Neuronal stem cell (in vitro differentiated cells): ENCODE results near the gene THOC6.
A peak's percentile ranks its signal among the peaks of the same experiment; 100 is the strongest.

Experiments
- DNase-seq: peaks from one replicate; pipeline ENCODE4 v3.0.0-alpha.2; 2013; ENCODE audit warnings: low spot score
- H2AFZ ChIP-seq: one replicate; pipeline ENCODE4 v1.6.1; 2013; ENCODE audit warnings: mild to moderate bottlenecking, low read length, inconsistent platforms
- H2AK5ac ChIP-seq: 2 replicates; pipeline ENCODE4 v1.6.1; 2013; ENCODE audit warnings: low read depth, mild to moderate bottlenecking, inconsistent platforms, low read length, moderate library complexity, mixed read lengths
- H2BK120ac ChIP-seq: 2 replicates; pipeline ENCODE4 v1.6.1; 2013; ENCODE audit warnings: low read depth, mild to moderate bottlenecking, inconsistent platforms, low read length, moderate library complexity, mixed read lengths
- H2BK12ac ChIP-seq: one replicate; pipeline ENCODE4 v1.6.1; 2013; ENCODE audit warnings: low read length, inconsistent platforms
- H2BK15ac ChIP-seq: 2 replicates; pipeline ENCODE4 v1.6.1; 2013; ENCODE audit warnings: mild to moderate bottlenecking, low read length, inconsistent platforms, mixed read lengths
- H2BK5ac ChIP-seq: one replicate; pipeline ENCODE4 v1.6.1; 2013; ENCODE audit warnings: inconsistent platforms, mild to moderate bottlenecking, low read length, moderate library complexity
- H3K14ac ChIP-seq: one replicate; pipeline ENCODE4 v1.6.1; 2013; ENCODE audit warnings: low read length, inconsistent platforms
- H3K18ac ChIP-seq: 2 replicates; pipeline ENCODE4 v1.6.1; 2013; ENCODE audit warnings: low read length, inconsistent platforms
- H3K23ac ChIP-seq: 2 replicates; pipeline ENCODE4 v1.6.1; 2013; ENCODE audit warnings: low read depth, mild to moderate bottlenecking, mixed read lengths, low read length, inconsistent platforms; ENCODE audit not compliant: poor library complexity
- H3K27ac ChIP-seq: replicated peaks from 3 replicates; pipeline ENCODE4 v1.5.1; 2013; ENCODE audit warnings: low read length, inconsistent platforms
- H3K27me3 ChIP-seq, 3 experiments: 2 replicates each; pipeline ENCODE4 v1.6.1; 2013; ENCODE audit warnings: low read length in 3 of 3, mild to moderate bottlenecking in 2 of 3, inconsistent platforms in 1 of 3, low read depth in 1 of 3, mixed read lengths in 1 of 3, moderate library complexity in 1 of 3; ENCODE audit not compliant: control insufficient read depth in 3 of 3, insufficient read depth in 3 of 3
- H3K36me3 ChIP-seq, 2 donors: replicated peaks in 1 of 2; 2 replicates each; pipeline ENCODE4 v1.6.1; 2013; ENCODE audit warnings: low read length in 2 of 2; ENCODE audit not compliant: control insufficient read depth in 2 of 2, insufficient read depth in 2 of 2
- H3K4ac ChIP-seq: 2 replicates; pipeline ENCODE4 v1.6.1; 2013; ENCODE audit warnings: inconsistent platforms, mild to moderate bottlenecking, low read length, moderate library complexity
- H3K4me1 ChIP-seq, 2 donors: 1 replicate in 1 of 2; 2 replicates in 1 of 2; pipeline ENCODE4 v1.6.1; 2013; ENCODE audit warnings: low read length in 2 of 2, low read depth in 1 of 2; ENCODE audit not compliant: control insufficient read depth in 2 of 2, insufficient read depth in 1 of 2
- H3K4me2 ChIP-seq: one replicate; pipeline ENCODE4 v1.6.1; 2013; ENCODE audit warnings: mild to moderate bottlenecking, low read length, inconsistent platforms; ENCODE audit not compliant: insufficient read depth, poor library complexity, severe bottlenecking
- H3K4me3 ChIP-seq, 2 donors: 2 replicates each; pipeline ENCODE4 v1.5.1; 2013; ENCODE audit warnings: low read length in 2 of 2, mild to moderate bottlenecking in 2 of 2, inconsistent platforms in 1 of 2, moderate library complexity in 1 of 2
- H3K79me1 ChIP-seq: one replicate; pipeline ENCODE4 v1.6.1; 2013; ENCODE audit warnings: low read depth, mild to moderate bottlenecking, inconsistent platforms, low read length, moderate library complexity
- H3K9ac ChIP-seq: one replicate; pipeline ENCODE4 v1.6.1; 2013; ENCODE audit warnings: mild to moderate bottlenecking, low read depth, low read length, inconsistent platforms; ENCODE audit not compliant: poor library complexity
- H3K9me3 ChIP-seq, 2 donors: replicated peaks in 1 of 2; 2 replicates each; pipeline versions ENCODE3 to v1.6.1; 2013; ENCODE audit warnings: low read length in 2 of 2, mild to moderate bottlenecking in 2 of 2, inconsistent platforms in 1 of 2, low read depth in 1 of 2, mixed read lengths in 1 of 2, moderate library complexity in 1 of 2; ENCODE audit not compliant: control insufficient read depth in 2 of 2, insufficient read depth in 1 of 2
- H4K8ac ChIP-seq: one replicate; pipeline ENCODE4 v1.6.1; 2013; ENCODE audit warnings: low read depth, mild to moderate bottlenecking, inconsistent platforms, low read length, moderate library complexity
- H4K91ac ChIP-seq: one replicate; pipeline ENCODE4 v1.6.1; 2013; ENCODE audit warnings: low read length, low read depth, mild to moderate bottlenecking, inconsistent platforms; ENCODE audit not compliant: poor library complexity
- WGBS, 2 donors: extraction: QIAGEN DNeasy Blood & Tissue Kit; methylation state at CpG; one replicate each; pipeline ENCODE4 v1.1.7; 2013; ENCODE audit warnings: missing lambda C conversion rate in 2 of 2, mixed read lengths in 1 of 2; ENCODE audit not compliant: insufficient read length in 2 of 2, insufficient replicate concordance in 1 of 2; ENCODE audit errors: extremely low coverage in 2 of 2; 5-methylcytosine and 5-hydroxymethylcytosine counted together

THOC6 gene

DNA sequence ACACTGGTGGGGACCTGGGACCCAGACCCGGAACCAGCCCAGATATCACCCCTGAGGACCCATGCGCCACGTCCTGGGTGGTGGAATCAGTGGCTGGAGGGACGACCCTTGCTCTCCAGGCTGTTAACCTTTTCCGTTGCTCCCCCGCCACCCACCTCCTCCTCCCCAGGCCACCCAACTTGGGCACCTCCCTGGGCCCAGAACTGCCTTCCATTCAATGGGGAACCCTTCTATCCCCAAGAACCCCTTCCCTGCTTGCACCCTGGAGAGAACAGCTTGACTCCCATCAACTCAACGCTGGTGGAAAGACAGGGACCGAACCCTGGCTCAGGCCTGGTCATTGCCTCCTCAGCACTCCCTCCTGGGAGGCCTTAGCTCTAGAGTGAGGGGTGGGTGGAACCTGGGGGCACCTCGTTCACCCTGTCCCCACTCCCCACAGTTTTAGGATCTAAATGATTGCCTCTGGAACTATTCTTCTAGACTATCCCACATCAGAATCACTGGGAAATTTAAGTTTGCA, 35.9 kb downstream of the THOC6 start:
- Histone ChIP-seq H3K27me3 (peaks cover 0 to 13% (median 0%) of the 10 kb centered on the region in 3 experiments), H2BK12ac (no peak overlapping the region), H4K8ac (peak overlapping the region; percentile 86), H3K9me3 (no peaks in the 10 kb centered on the region), H3K23ac (peak overlapping the region; percentile 87), H3K4me3 (peak overlapping the region; percentile 58), H3K14ac (peak overlapping the region; percentile 58), H2BK5ac (peak overlapping the region; percentile 1), H4K91ac (peak overlapping the region; percentile 79), H3K79me1 (peaks cover 1% of the 10 kb centered on the region), H2BK15ac (peak overlapping the region; percentile 69), H3K9ac (peak overlapping the region; percentile 89), H3K4ac (no peak overlapping the region), H3K4me1 (peaks cover 5 to 7% of the 10 kb centered on the region in 2 donors), H2AFZ (peak overlapping the region; percentile 93), H2AK5ac (peak overlapping the region; percentile 53), H3K18ac (peak overlapping the region; percentile 96), H3K4me2 (peak overlapping the region; percentile 64), H3K27ac (peak overlapping the region; percentile 42), H2BK120ac (no peak overlapping the region), H3K36me3 (peaks cover under 1 to 7% of the 10 kb centered on the region in 2 donors)
- no peak for DNase-seq
- no CpG with 5 or more reads among the region's 9 CpGs for WGBS, 2 donors

DNA sequence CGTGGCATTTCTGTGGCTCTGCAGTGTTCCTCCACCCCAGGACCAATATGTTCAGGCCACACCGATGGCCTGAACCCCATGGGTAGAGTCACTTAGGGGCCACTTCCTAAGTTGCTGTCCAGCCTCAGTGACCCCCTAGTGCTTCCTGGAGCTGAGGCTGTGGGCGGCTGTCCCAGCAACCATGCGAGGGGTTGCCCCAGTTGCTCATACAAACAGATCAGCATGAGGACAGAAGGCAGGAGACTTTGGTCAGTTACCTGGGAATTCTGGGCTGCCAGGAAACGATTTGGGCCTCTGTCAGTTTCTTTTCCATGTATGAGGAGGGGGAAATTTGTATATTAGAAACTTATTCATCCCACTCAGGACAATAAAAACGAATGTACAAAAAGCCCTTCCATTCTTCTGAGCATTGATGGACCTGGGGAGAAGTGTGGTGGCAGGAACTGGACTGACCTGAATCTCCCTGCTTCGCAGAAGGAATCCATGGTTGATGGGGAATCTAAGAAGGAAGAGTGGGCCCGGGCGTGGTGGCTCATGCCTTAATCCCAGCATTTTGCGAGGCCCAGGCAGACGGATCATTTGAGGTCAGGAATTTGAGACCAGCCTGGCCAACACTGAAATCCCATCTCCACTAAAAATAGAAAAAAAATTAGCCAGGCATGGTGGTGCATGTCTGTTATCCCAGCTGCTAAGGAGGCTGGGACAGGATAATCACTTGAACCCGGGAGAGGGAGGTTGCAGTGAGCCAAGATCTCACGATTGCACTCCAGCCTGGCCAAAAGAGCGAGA, 36.7 kb downstream of the THOC6 start:
- DNase-seq, result no peak
- Histone ChIP-seq H2BK15ac (no peak overlapping the region), H3K4ac (no peak overlapping the region), H4K8ac (no peak overlapping the region), H3K27me3 (peaks cover 0 to 13% (median 0%) of the 10 kb centered on the region in 3 experiments), H3K36me3 (peaks cover 0 to under 1% of the 10 kb centered on the region in 2 donors), H2BK120ac (no peak overlapping the region), H3K9ac (no peak overlapping the region), H3K79me1 (peaks cover 1% of the 10 kb centered on the region), H3K27ac (no peak overlapping the region), H3K4me3 (no peak overlapping the region), H3K9me3 (no peaks in the 10 kb centered on the region), H3K18ac (no peak overlapping the region), H2BK12ac (no peak overlapping the region), H4K91ac (no peak overlapping the region), H2AK5ac (no peak overlapping the region), H3K4me1 (peaks cover 5 to 10% of the 10 kb centered on the region in 2 donors), H3K14ac (no peak overlapping the region), H3K23ac (no peak overlapping the region), H2AFZ (no peak overlapping the region), H2BK5ac (no peak overlapping the region), H3K4me2 (no peak overlapping the region)
- WGBS, 2 donors, result no CpG with 5 or more reads among the region's 14 CpGs

DNA sequence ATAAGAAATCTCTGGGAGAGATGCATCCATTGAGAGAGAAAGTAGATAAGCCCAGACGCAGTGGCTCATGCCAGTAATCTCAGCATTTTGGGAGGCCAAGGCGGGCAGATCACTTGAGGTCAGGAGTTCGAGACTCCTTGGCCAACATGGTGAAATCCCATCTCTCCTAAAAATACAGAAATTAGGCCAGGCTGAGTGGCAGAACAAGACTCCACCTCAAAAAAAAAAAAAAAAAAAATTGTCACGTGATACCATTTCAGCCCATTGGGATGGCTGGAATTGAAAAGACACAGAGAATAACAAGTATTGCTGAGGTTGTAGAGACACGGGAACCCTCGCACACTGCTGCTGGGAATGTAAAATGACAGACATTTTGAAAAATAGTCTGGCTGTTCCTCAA, 38.7 kb downstream of the THOC6 start:
- no peaks in the 10 kb centered on the region for H3K36me3 ChIP-seq
- no peak overlapping the region for H3K18ac ChIP-seq
- H3K4me1 ChIP-seq, result peaks cover 5 to 10% of the 10 kb centered on the region in 2 donors
- H3K9me3 ChIP-seq, result no peaks in the 10 kb centered on the region
- no CpG with 5 or more reads among the region's 6 CpGs for WGBS, 2 donors
- H3K4me2 ChIP-seq, result no peak overlapping the region
- H2BK5ac ChIP-seq, result no peak overlapping the region
- no peak overlapping the region for H3K23ac ChIP-seq
- DNase-seq, result no peak
- no peak overlapping the region for H3K4ac ChIP-seq
- H4K91ac ChIP-seq, result no peak overlapping the region
- H4K8ac ChIP-seq, result no peak overlapping the region
- no peak overlapping the region for H3K4me3 ChIP-seq
- no peak overlapping the region for H3K9ac ChIP-seq
- no peak overlapping the region for H2BK15ac ChIP-seq
- H3K14ac ChIP-seq, result no peak overlapping the region
- no peak overlapping the region for H2BK120ac ChIP-seq
- no peak overlapping the region for H2AFZ ChIP-seq
- no peak overlapping the region for H3K27ac ChIP-seq
- H3K79me1 ChIP-seq, result peaks cover 1% of the 10 kb centered on the region
- H2AK5ac ChIP-seq, result no peak overlapping the region
- H2BK12ac ChIP-seq, result no peak overlapping the region
- H3K27me3 ChIP-seq, result peaks cover 0 to 12% (median 10%) of the 10 kb centered on the region in 3 experiments

DNA sequence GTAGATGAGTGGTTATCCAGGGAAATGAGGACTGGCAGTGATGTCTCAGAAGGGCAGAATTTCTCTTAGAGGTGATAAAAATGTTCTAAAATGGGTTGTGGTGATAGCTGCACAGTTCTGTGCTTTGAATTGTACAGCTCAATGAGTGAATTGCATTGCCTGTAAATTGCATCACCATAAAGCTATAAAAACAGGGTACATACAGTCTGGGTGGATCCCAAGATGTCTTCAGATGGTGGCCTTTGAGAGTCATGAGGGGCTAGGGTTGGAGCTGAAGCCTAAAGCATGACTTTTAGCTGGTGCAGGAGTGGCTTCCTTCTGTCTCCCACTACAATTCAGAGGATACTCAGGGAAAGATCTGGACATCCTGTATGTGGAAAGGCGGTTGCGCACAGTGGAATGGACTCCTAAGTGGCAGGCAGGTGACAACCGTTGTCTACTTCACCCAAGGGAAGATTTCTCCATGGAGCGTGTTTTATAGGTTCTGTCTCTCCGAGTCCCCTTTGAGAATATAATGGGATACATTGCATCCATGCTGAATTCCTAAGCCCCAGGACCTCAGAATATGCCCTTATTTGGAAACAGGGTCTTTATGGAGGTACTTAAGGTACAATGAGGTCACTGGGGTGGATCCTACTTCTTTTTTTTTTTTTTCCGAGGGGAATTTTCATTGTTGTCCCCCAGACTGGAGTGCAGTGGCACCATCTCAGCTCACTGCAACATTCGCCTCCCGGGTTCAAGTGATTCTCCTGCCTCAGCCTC, 40.0 kb downstream of the THOC6 start:
- Histone ChIP-seq H2BK12ac (no peak overlapping the region), H2BK15ac (no peak overlapping the region), H3K14ac (no peak overlapping the region), H3K9ac (no peak overlapping the region), H2BK120ac (no peak overlapping the region), H3K4me2 (no peak overlapping the region), H3K27me3 (peaks cover 0 to 17% (median 0%) of the 10 kb centered on the region in 3 experiments), H3K4me1 (peaks cover 5 to 8% of the 10 kb centered on the region in 2 donors), H4K91ac (no peak overlapping the region), H2AFZ (no peak overlapping the region), H3K4me3 (no peak overlapping the region), H2BK5ac (no peak overlapping the region), H3K36me3 (no peaks in the 10 kb centered on the region), H3K18ac (no peak overlapping the region), H3K4ac (no peak overlapping the region), H3K79me1 (peaks cover 1% of the 10 kb centered on the region), H4K8ac (no peak overlapping the region), H3K23ac (no peak overlapping the region), H3K27ac (no peak overlapping the region), H3K9me3 (no peaks in the 10 kb centered on the region), H2AK5ac (no peak overlapping the region)
- no CpG with 5 or more reads among the region's 8 CpGs for WGBS, 2 donors
- no peak for DNase-seq
